DMS114 treated with DMSO at 0.1 percent for 48 hours (cell line): Measurements from ENCODE around the gene MAGI1.

Experiments used
- DNase-seq: peaks from one replicate; lab custom pipeline; 2025; ENCODE audit not compliant: unreplicated experiment; lab: John Stamatoyannopoulos, UW

MAGI1 gene

DNA sequence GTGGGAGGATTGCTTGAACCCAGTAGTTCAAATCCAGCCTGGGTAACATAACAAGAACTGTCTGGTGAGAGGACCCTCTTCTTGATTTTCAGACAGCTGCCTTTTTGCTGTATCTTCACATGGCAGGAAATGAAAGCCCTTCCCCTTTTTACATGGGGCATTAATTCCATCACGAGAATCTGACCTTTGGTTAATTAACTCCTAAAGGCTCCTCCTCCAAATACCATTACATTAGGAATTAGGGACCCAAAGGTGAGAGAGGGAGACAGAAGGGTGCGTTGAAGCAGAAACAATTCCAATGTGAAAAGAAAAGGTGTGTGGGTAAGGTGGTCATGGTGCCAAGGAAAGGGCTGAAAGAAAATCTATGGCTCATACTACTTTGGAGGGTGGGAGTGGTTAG is 536.2 kb downstream of the MAGI1 start:
- no peak for DNase-seq

DNA sequence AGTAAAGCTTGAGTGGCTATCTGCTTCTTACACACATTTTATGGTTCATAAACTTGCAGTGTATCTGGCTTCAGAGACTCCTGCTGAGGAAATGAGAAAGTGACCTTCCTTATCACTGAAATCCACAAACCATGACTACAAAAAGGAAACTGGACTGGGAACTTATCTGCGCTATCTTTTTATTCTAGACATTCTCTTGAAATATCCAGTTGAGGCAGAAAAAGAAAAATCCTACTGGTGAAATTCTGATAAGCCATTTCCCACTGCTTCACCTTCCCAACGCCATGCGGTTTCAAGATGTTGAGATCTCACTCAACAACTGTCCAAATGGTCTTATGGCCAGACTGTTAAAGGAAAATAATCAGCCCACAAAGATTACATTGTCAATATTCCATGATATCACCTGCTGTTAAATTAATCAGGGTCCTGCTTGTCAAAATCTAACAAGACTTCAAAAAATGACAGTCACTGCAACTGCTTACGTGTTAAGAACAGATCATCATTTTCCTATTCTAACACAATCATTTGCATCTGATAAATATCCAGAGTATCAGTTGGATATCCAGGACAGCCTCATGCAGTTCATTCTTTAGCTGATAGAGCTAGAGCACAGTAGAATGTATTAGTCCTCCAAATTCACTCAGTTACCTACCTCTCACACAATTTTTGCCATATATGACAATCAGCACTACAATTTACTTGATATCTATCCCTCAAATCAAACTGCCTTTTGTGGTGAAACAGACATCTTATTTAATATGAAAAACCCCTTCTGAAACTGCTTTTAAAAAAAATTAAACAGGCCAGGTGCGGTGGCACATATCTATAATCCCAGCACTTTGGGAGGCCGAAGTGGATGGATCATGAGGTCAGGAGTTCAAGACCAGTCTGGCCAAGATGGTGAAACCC is 538.1 kb downstream of the MAGI1 start:
- no peak for DNase-seq

DNA sequence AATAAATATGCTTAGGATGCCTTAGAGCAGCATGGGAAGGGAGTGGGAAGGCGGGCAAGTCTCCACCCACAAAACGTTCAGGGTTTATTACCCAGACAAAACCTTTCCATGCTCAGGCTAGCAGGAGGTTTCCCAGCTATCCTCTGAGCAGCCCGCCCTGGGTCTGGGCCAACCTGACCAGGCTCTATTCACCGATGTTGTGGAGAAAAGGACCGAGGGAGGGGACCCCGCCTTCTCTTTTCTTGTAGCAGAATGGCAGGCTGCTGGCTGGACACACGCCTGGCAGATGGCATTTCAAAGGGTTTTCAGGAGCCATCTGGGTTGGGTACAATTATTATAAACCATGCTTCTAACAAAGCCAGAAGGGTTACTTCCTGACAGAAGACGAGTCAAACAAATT is 540.9 kb downstream of the MAGI1 start:
- DNase-seq, result no peak

DNA sequence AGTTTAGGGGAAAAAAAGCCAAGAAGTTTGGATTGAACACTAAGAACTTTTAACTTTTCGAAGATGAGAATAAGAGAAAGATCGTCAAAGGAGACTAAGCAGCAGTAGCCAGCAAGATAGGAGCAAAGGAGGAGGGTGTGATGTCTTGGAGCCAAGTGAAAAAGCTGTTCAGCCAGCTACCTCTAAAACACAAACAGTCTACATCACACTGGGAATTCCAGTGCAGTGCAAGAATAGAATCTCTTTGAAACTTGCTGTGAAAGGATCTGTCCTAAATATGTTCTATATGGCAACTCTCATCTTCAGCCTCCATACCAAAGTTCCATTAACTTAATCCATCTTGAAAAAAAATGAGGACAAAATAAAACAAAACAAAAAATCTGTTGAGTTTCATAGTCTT is 541.5 kb downstream of the MAGI1 start:
- no peak for DNase-seq

DNA sequence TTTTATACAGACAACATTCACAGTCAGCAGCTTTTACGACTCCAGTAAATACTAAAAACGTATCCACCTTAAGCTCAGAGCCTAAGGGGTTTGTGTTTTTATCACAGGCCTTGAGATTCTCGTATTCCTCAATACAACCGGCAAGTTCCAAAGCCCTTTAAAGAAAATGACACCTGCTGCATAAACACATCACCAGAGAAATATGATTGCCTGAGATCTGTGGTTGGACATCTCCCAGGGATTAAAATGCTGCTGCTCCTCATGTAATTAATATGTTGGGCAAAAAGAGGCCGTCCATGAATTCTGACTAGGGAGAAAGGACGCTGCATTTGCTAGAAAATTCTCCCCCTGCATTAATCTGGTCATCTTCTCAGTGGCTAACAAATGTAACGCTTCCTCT is 544.8 kb downstream of the MAGI1 start:
- DNase-seq, result no peak

DNA sequence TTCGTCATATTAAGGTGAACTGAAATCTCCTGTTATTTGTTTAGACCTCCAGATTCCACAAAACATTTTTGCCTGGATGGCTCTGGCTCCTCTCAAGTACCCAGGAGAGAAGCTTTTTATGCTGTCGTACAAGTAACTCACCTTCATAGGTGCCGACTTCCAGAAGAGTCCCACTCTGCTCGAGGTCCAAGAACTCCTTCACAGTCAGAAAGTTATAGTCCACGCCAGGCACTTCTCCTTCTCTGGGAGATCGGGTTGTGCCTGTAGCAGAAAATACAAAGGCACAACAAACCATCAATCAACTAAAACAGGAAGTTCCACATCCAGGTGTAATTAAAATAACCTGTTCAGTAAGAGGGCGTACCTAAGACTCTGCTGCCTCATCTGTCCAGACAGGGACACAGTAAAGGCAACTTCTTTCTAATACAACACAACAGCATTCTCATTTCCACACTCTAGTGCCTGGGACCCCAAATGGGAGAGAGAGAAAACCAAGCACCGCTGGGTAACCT is 545.3 kb downstream of the MAGI1 start:
- no peak for DNase-seq

DNA sequence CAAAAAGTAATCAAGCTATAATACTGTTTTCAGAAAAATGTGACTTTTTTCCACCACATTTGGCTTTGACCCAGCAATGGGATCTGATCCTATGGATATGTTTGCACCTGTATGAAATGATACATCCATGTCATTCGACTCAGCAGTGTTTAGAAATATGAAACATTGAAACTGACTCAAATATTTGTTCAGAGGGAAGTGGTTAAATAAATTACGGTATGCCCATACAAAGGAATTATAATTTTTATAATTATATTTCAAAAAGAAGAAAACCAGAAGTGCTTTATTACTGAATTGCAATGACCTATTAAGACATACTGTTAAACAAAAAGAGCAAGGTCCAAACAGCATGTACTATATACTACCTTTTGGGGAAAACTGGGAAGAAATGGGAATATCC is 546.5 kb downstream of the MAGI1 start:
- no peak for DNase-seq

DNA sequence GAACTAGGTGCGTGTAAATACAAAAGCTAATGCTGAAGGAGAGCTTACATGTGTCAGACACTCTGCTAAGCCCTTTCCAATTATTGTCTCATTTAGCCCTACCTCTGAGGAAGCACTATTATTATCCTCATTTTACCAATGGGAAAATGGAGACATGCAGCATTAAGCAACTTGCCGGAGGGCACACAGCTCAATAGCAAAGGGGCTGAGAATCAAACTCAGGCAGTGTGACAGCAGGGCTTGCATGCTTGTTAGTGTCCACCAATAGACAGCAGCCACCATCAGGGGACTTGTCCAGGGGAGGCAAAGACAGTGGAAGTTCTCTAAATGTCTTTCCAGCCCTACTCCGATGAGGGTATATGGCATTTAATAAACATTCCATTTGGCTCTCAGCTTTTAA is 548.6 kb downstream of the MAGI1 start:
- no peak for DNase-seq

DNA sequence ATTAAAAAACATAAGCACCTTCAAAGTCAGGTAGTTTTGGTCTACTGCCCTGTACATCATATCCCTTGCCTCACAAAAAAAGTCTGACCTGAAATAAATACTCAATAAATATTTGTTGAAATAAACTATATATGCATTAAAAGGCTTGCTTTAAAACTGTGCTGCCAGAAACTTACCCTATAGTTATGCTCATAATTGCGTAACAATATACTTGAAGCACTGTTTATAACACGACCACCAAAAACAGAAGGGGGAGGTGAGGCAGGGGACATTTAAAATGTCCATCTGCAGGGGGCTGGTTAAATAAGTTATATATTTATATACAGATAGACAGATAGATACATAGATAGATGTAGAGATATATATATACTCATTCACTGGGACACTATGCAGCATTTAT is 549.5 kb downstream of the MAGI1 start:
- DNase-seq, result no peak

DNA sequence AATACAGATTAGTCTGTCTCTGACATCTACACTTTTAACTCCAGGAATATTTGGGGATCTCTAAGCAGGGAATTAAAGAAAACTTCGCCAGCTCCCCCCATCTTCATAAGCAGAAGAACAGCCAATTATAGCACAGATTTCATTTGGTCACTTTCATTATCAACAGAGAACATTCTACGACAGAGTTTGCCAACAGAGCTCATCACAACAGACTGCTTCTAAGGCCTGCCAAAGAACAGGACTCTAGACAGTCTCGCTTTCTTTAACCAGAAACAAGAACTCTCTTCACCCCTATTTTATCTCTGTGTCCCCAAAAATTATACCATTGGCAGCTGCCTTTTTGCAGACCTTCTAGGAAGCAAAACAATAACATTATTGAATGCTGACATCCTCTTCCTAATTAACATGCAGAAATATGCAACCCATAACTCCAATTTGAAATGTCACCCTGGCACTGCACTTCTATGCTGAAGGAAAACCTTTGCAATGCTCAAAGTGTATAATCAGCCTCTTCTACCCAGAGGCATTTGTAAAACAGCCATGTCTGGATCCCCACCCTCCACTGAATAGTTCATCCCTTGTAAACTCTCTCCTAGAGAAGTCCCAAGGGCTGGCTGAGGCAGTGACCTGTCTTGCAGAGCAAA is 552.8 kb downstream of the MAGI1 start:
- no peak for DNase-seq

DNA sequence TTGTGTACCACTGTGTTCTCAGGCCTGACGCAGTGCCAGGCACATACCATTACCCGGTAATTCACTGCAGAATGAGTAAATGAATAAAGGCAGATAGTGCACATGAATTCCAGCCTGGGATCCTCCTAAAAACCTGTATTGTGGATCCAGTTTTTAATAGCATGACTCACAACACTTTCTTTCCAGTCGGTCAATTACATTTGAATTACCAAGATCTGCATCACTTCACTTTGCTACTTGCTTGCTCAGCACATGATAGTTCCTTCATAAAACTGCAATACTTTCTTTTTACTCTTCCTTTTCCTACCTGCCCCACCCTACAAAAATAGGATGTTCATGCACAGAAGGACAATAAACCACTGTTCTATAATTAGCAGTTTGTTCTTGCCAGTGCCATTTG is 553.8 kb downstream of the MAGI1 start:
- no peak for DNase-seq

DNA sequence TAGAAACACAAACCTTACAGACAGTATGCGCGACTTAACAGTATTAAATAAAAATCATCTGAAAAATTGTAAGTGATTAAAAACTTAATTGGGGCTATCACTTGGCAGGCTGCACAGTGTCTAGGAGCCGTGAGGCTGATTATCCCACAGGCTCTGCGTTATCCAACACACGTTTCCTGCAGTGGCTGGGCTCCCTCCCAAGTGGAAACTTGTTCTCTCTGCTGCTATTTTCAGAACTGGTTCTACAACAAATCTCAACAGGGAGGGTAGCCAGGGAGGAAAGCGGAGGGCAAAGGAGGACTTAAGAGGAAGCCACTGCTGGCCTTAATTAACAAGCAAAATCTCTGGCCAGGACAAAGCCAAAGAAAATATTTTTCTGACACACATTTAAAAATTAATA is 555.2 kb downstream of the MAGI1 start:
- no peak for DNase-seq

DNA sequence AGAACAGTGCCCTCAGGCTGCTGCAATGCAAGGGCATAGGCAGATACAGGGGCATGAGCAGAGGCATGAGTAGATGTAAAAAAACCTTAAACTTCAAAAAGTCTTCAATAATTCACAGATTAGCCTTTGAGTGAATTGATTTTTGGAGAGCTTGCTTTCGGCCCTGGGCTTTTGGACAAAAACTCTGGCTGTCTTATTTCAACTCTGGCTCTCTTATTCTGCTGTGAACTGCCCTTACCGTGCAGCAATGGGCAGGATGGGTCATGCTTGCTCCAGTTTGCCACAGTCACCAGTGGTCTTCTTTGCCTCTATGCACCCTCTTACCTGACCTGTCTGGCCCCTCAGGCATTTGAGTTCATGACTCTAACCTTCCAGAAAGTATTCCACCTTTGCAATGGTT is 555.7 kb downstream of the MAGI1 start:
- no peak for DNase-seq

DNA sequence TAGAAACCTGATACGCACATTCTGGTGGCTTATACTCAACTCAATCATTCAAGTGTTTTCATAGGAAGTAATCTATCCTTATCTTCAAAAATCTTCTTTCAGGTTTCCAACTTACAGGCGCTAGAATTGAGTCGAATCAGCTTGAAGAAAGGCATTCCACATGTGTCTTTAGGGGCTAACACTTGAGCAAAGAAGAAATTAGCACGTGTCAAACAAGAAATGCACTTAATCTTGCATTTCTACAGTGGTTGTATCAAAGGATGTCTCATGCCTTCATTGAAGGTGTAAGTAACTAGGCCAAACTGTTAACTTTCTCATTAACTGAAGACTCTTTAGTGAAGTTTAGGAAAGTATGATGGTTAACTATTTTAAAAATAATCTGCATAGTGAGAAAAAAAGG is 557.6 kb downstream of the MAGI1 start:
- DNase-seq, result no peak

DNA sequence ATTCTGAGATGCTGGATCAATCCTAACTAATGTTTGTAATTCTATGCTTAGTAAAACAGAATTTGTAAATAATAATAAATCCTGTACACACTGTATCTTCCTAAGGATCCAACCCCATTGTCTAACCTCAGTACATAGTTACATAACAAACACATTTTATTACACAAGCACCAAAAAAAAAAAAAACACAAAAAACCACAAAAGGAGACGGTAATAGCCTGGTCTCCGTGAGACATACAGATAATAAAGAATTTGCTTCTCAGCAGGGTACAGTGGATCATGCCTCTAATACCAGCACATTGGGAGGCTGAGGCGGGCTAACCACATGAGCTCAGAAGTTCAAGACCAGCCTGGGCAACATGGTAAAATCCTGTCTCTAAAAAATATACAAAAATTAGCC is 558.7 kb downstream of the MAGI1 start:
- DNase-seq, result no peak

DNA sequence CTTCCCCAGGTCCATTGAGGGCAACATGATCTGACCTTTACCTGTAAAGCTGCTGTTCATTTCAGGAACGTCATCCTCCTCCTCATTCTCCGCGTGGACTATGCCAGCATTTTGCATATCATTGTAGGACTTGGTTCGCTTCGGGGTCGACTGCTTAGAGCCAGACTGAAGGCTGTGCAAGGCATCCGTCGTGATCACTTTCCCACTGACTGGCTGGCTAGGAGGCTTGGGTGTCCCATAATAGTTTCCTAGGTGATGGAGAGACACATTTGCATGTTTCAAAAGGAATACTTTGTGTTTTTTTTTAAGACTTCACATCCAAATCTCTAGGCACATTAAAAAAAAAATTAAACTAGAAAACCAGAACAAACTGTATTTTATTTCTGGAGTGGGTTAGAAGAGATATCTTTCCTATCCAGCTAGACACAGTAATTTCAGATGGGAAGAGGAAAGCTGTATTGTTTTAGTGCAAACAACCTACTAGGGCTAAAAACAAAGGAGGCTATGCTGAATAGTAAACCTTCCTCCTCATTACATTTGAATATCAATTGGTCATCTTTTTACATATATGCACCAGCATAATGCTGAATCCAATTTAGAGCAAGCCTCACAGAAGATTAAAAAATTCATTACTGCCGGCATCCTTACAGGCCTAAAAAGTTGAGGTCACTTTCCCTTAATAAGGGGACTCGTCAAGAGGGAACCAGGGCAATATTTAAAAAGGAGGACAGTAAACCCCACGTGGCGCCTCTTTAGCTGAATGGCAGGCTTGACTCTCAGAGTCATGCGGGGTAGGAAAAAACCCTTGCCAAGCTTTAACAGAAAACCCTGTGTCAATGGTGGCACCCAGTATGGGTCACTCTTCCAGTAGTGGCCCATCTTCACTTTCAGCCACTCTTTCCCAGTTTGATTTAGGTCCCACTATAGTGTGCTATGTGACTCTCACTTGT is 559.9 kb downstream of the MAGI1 start:
- DNase-seq, result no peak

DNA sequence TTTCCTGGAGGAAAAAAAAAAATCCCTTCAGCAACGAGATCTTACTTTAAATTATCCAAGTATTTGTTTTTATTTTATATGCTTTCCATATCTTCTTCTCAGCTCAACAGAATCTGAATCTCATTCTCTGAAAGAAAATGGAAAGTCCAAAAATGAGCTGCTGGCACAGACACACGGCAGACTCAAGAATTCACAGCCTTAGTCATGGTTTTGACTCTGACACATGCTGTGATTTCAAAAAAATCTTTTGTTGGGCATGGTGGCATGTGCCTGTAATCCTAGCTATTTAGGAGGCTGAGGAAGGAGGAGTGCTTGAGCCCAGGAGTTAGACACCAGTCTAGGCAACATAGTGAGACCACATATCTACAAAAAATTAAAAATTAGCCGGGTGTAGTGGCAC is 565.0 kb downstream of the MAGI1 start:
- DNase-seq, result no peak

DNA sequence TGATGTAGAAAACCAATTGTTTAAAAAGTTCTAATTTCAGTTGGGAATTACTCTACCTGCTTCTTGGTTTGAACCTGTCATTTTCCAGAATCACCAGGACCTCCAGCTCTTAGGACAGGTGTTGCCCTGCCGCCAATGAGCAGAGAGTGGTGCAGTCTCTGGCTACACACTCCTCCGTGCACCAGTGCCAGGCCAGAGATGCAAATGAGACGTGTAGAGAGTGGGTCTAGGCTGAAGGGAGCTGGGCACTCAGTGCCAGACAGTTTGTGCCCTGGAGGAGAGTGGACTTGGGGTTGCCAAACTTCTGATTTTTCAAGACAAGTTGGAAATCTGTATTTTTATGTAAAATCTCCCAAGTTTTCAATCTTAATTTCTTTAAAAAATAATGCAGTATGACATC is 566.2 kb downstream of the MAGI1 start:
- DNase-seq, result no peak

DNA sequence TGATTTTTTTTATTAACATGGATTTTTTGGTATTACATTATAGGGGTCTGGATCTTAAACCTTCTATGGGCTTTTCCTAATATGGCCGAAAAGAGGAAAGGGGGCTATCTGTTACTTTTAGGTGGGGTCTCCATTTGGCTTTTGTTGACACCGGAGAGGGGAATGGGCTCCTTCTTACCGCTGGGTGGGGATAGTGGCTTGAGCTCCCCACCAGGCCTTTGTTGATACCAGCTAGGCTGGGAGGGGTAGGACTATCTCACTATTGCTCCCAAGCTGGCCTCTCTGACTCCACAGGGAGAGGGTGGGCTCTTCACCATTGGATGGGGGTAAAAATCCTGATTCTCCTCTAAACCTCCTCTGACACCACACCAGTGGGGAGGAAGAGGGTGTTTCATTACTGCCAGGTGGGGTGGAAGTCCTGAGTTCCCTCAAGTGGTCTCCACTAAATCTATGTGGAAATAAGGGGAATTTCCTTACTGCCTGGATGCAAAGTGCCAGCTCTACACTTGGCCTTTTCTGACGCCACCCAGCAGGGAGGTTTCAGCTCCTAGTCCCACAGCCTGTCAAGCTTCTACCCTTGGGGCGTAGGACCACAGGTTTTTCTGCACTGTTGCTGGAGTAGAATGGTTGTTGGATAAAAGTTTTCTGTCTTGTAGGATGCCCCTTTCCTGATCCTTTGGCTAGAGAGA is 572.3 kb downstream of the MAGI1 start:
- DNase-seq, result no peak

DNA sequence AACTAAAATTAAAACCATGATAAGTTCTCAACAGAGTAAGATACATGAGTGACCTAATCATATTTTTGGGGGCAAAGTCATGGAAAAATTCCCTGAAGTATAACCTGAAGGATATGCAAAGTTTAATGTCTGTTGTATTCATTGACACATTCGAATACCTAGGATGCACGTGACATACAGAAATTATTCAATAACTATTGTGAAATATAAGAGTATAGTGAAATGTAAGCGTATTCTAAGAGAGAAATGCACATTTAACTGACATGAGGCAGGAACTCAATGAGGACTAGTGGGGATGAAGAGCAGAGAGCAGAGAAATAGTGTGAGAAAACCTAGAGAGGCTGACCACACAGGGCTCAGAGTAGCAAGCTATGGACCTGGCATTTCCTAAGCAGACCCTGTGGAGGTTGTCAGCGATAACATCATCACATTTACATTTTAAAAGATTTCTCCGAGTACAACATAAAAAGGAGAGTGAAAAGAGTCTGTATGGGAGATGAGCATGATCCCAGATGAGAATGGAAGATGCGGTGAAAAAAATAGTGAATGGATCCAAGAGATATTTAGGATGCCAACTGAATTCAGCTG is 588.8 kb downstream of the MAGI1 start:
- DNase-seq, result no peak
